Measurements from ENCODE around the gene GDF7.
A peak's percentile ranks its signal among the peaks of the same experiment; 100 is the strongest.

Gene GDF7

GRCh38 chr2:20645301-20645701, 21.6 kb upstream of the GDF7 start:
- DNase-seq (ENCODE audit: low spot score), result no peak

- no peak for DNase-seq (ENCODE audit: low spot score)
Observed at GRCh38 chr2:20645761-20646160, 21.2 kb upstream of the GDF7 start.

- no peak for DNase-seq (ENCODE audit: low spot score)
Observed at GRCh38 chr2:20646446-20646845, 20.5 kb upstream of the GDF7 start.

GRCh38 chr2:20647211-20647610, 19.7 kb upstream of the GDF7 start:
- DNase-seq (ENCODE audit: low spot score), result no peak

- no peak for DNase-seq (ENCODE audit: low spot score)
Observed at GRCh38 chr2:20647738-20648137, 19.2 kb upstream of the GDF7 start.

- DNase-seq (ENCODE audit: low spot score), result no peak
Observed at GRCh38 chr2:20648206-20648605, 18.7 kb upstream of the GDF7 start.

- DNase-seq (ENCODE audit: low spot score), result no peak
Observed at GRCh38 chr2:20648831-20649230, 18.1 kb upstream of the GDF7 start.

GRCh38 chr2:20649576-20649975, 17.4 kb upstream of the GDF7 start:
- no peak for DNase-seq (ENCODE audit: low spot score)

- no peak for DNase-seq (ENCODE audit: low spot score)
Observed at GRCh38 chr2:20649976-20650375, 17.0 kb upstream of the GDF7 start.

- peak; percentile 16 for DNase-seq (ENCODE audit: low spot score)
Observed at GRCh38 chr2:20650393-20650876, 16.5 kb upstream of the GDF7 start.

GRCh38 chr2:20650877-20651730, 15.8 kb upstream of the GDF7 start, which contains the start of gene HS1BP3:
Gene HS1BP3 (minus strand): TSS chr2:20651098. CDS start chr2:20651063, 35 bp downstream.
- DNase-seq (ENCODE audit: low spot score), result peak; percentile 86

GRCh38 chr2:20651731-20652099, 15.2 kb upstream of the GDF7 start:
- no peak for DNase-seq (ENCODE audit: low spot score)

- no peak for DNase-seq (ENCODE audit: low spot score)
Observed at GRCh38 chr2:20652141-20652540, 14.8 kb upstream of the GDF7 start.

- DNase-seq (ENCODE audit: low spot score), result no peak
Observed at GRCh38 chr2:20652673-20653575, 14.0 kb upstream of the GDF7 start.

- no peak for DNase-seq (ENCODE audit: low spot score)
Observed at GRCh38 chr2:20653695-20654534, 13.0 kb upstream of the GDF7 start.

- DNase-seq (ENCODE audit: low spot score), result no peak
Observed at GRCh38 chr2:20654535-20654813, 12.5 kb upstream of the GDF7 start.

- DNase-seq (ENCODE audit: low spot score), result no peak
Observed at GRCh38 chr2:20656561-20656960, 10.4 kb upstream of the GDF7 start.

GRCh38 chr2:20657522-20658235, 9.3 kb upstream of the GDF7 start:
- DNase-seq (ENCODE audit: low spot score), result no peak

GRCh38 chr2:20660506-20661420, 6.2 kb upstream of the GDF7 start:
- DNase-seq (ENCODE audit: low spot score), result no peak
